Gastrocnemius medialis (tissue), 4 donors: Measurements from ENCODE around the gene NUMB.

Experiments
- POLR2A ChIP-seq, 2 donors: fragments of 450-650 bp; IDR thresholded peaks; one replicate each; pipeline ENCODE4 v1.6.1; 2017; ENCODE audit warnings: antibody characterized with exemption in 2 of 2, mild to moderate bottlenecking in 2 of 2, moderate library complexity in 2 of 2
- TF ChIP-seq, protein P1 (sequence below), 5 experiments: fragments of 450-650 bp in 3 of 5; fragments of 200-600 bp in 2 of 5; sonication (generic) in 2 of 5; IDR thresholded peaks in 4 of 5; conservative IDR thresholded peaks in 1 of 5; 1 replicate in 4 of 5; 2 replicates in 1 of 5; pipeline ENCODE4 v1.5.1; 2016 to 2019; ENCODE audit warnings: antibody characterized with exemption in 5 of 5, mild to moderate bottlenecking in 3 of 5, moderate library complexity in 3 of 5

DNA sequence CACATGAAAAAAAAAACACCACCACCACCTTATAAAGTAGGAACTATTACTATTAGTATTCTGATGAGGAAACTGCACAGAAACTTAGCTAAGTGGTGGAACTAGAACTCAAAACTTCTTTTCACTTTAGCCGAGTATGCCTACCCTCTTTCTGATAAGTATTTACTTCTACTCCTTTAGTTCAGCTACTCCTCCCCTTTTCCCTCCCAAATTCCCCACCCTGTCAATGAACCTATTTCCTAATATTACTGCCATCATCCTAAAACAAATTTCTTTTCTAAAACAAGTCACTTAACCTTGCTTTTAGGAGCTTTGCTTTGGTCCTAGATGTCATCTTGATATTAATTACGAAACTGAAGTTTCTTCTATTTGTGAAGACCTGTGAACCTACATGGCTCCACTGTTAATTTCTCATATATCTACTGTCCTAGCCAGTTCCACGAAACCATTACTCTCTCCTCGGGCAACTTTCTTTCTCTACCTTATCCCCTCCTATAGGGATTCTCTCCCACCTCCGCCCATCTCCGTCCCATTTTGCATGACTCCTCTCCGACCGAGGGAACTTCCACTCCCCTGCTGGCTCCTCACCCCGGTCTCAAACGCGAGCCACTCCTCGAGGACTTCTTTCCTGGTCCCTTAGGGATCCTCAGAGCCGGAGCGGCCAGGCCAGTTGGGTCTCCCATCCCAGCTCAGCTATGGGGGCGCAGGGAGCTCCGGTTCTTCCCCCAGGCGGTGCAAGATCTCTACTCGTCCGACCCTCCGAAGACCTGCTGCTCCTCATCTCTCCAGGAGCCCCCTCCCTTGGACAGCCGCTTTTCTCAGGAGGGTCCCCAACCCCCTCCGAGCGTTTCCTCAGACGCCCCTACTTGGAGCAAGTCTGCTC lies 1.1 kb downstream of the NUMB start:
- TF ChIP-seq POLR2A (IDR thresholded peaks at IDR 0.05) = no peak
- TF ChIP-seq, protein P1, sequence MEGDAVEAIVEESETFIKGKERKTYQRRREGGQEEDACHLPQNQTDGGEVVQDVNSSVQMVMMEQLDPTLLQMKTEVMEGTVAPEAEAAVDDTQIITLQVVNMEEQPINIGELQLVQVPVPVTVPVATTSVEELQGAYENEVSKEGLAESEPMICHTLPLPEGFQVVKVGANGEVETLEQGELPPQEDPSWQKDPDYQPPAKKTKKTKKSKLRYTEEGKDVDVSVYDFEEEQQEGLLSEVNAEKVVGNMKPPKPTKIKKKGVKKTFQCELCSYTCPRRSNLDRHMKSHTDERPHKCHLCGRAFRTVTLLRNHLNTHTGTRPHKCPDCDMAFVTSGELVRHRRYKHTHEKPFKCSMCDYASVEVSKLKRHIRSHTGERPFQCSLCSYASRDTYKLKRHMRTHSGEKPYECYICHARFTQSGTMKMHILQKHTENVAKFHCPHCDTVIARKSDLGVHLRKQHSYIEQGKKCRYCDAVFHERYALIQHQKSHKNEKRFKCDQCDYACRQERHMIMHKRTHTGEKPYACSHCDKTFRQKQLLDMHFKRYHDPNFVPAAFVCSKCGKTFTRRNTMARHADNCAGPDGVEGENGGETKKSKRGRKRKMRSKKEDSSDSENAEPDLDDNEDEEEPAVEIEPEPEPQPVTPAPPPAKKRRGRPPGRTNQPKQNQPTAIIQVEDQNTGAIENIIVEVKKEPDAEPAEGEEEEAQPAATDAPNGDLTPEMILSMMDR (IDR thresholded peaks at IDR 0.05 in 4 of 5, conservative IDR thresholded peaks at IDR 0.05 in 1 of 5) = no peak
